Trophoblast cell (in vitro differentiated cells and primary cell): ENCODE measurements around the gene LCLAT1.
"Not testable (repeated sequence)": the region's sequence is repeated elsewhere in the genome, so short reads cannot be mapped to it uniquely, and the experiment has no call there.

Experiments
- DNase-seq, 2 donors: peaks; one replicate each; pipeline ENCODE4 v3.0.0-alpha.2; 2016
- H2AFZ ChIP-seq: 2 replicates; pipeline ENCODE4 v1.6.1; 2013; ENCODE audit warnings: low read length, moderate library complexity, mild to moderate bottlenecking; ENCODE audit not compliant: insufficient read depth, poor library complexity
- H2AK5ac ChIP-seq: 2 replicates; pipeline ENCODE4 v1.6.1; 2013; ENCODE audit warnings: mild to moderate bottlenecking, low read length
- H2BK120ac ChIP-seq: 2 replicates; pipeline ENCODE4 v1.6.1; 2013; ENCODE audit warnings: low read length, mild to moderate bottlenecking, moderate library complexity; ENCODE audit not compliant: insufficient read depth, poor library complexity
- H2BK12ac ChIP-seq: 2 replicates; pipeline ENCODE4 v1.6.1; 2013; ENCODE audit warnings: mild to moderate bottlenecking, low read length, moderate library complexity
- H2BK5ac ChIP-seq: 2 replicates; pipeline ENCODE4 v1.6.1; 2013; ENCODE audit warnings: low read length, low read depth, moderate library complexity, mild to moderate bottlenecking; ENCODE audit not compliant: poor library complexity
- H3K14ac ChIP-seq: 2 replicates; pipeline ENCODE4 v1.6.1; 2013; ENCODE audit warnings: mild to moderate bottlenecking, low read length
- H3K18ac ChIP-seq: 2 replicates; pipeline ENCODE4 v1.6.1; 2013; ENCODE audit warnings: mild to moderate bottlenecking, low read length
- H3K23ac ChIP-seq: 2 replicates; pipeline ENCODE4 v1.6.1; 2013; ENCODE audit warnings: low read length
- H3K27ac ChIP-seq: 2 replicates; pipeline ENCODE4 v1.5.1; 2013; ENCODE audit warnings: low read depth, mild to moderate bottlenecking, inconsistent platforms, low read length, moderate library complexity
- H3K27me3 ChIP-seq: 2 replicates; pipeline ENCODE4 v1.6.1; 2013; ENCODE audit warnings: inconsistent platforms, mild to moderate bottlenecking, low read length, moderate library complexity; ENCODE audit not compliant: insufficient read depth
- H3K36me3 ChIP-seq, 2 experiments: 1 replicate in 1 of 2; 2 replicates in 1 of 2; pipeline ENCODE4 v1.6.1; 2013; ENCODE audit warnings: low read length in 2 of 2, mild to moderate bottlenecking in 2 of 2, moderate library complexity in 1 of 2; ENCODE audit not compliant: insufficient read depth in 2 of 2, control insufficient read depth in 1 of 2
- H3K4ac ChIP-seq: 2 replicates; pipeline ENCODE4 v1.6.1; 2013; ENCODE audit warnings: low read depth, mild to moderate bottlenecking, low read length, moderate library complexity
- H3K4me1 ChIP-seq, 2 experiments: 1 replicate in 1 of 2; 2 replicates in 1 of 2; pipeline ENCODE4 v1.6.1; 2013; ENCODE audit warnings: low read length in 2 of 2, mild to moderate bottlenecking in 2 of 2, moderate library complexity in 1 of 2; ENCODE audit not compliant: insufficient read depth in 2 of 2, control insufficient read depth in 1 of 2
- H3K4me2 ChIP-seq: 2 replicates; pipeline ENCODE4 v1.6.1; 2013; ENCODE audit warnings: inconsistent platforms, mild to moderate bottlenecking, low read length, moderate library complexity
- H3K4me3 ChIP-seq: 2 replicates; pipeline ENCODE4 v1.5.1; 2013; ENCODE audit warnings: mild to moderate bottlenecking, low read depth, low read length, inconsistent platforms
- H3K79me1 ChIP-seq: one replicate; pipeline ENCODE4 v1.6.1; 2013; ENCODE audit warnings: low read length
- H3K79me2 ChIP-seq: 2 replicates; pipeline ENCODE4 v1.6.1; 2013; ENCODE audit warnings: low read length, mild to moderate bottlenecking; ENCODE audit not compliant: control insufficient read depth, insufficient read depth, poor library complexity
- H3K9ac ChIP-seq: 2 replicates; pipeline ENCODE4 v1.6.1; 2013; ENCODE audit warnings: mild to moderate bottlenecking, low read length
- H3K9me3 ChIP-seq: 2 replicates; pipeline ENCODE4 v1.6.1; 2013; ENCODE audit warnings: low read depth, mild to moderate bottlenecking, control low read depth, inconsistent platforms, low read length; ENCODE audit not compliant: insufficient read depth
- H4K12ac ChIP-seq: 2 replicates; pipeline ENCODE4 v1.6.1; 2013; ENCODE audit warnings: low read depth, mild to moderate bottlenecking, low read length, moderate library complexity
- H4K8ac ChIP-seq: 2 replicates; pipeline ENCODE4 v1.6.1; 2013; ENCODE audit warnings: low read depth, mild to moderate bottlenecking, low read length, moderate library complexity
- H4K91ac ChIP-seq: one replicate; pipeline ENCODE4 v1.6.1; 2013; ENCODE audit warnings: low read depth, mild to moderate bottlenecking, low read length, moderate library complexity
- WGBS: extraction: QIAGEN DNeasy Blood & Tissue Kit; methylation state at CpG from one replicate; pipeline ENCODE4 v1.1.7; 2013; ENCODE audit warnings: missing lambda C conversion rate; ENCODE audit not compliant: insufficient read length, insufficient coverage; ENCODE audit errors: extremely low coverage; 5-methylcytosine and 5-hydroxymethylcytosine counted together

Gene LCLAT1

DNA sequence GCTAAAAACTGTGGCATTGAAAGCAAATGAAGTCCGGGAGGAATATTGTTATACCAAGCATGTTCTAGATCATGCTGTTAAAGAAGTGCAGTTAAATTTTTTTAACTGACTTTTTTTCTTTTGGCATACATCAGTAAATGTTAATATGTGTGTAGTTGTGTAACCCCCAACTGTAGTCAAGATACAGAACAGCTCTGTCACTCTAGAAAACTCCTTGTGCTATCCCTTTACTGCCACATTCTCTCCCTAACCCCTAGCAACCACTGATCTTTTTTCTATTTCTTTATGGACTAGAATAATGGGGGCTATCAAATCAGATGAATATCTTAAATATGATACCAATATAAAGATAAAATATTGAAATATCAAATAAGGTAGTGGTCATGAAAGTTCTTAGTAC is 46.4 kb downstream of the LCLAT1 start:
- Histone ChIP-seq H3K36me3 (no peaks in the 10 kb centered on the region), H3K23ac (no peak overlapping the region), H3K4me1 (no peaks in the 10 kb centered on the region), H2BK5ac (no peak overlapping the region), H3K79me2 (no peaks in the 10 kb centered on the region), H4K8ac (no peak overlapping the region), H3K4ac (no peak overlapping the region), H3K14ac (no peak overlapping the region), H2AFZ (no peak overlapping the region), H4K91ac (no peak overlapping the region), H3K9me3 (no peaks in the 10 kb centered on the region), H3K18ac (no peak overlapping the region), H3K4me3 (no peak overlapping the region), H2AK5ac (no peak overlapping the region), H3K4me2 (no peak overlapping the region), H2BK12ac (no peak overlapping the region), H3K9ac (no peak overlapping the region), H4K12ac (no peak overlapping the region), H3K27me3 (no peaks in the 10 kb centered on the region), H3K27ac (no peak overlapping the region), H2BK120ac (no peak overlapping the region), H3K79me1 (peaks cover 2% of the 10 kb centered on the region)
- no CpG with 5 or more reads among the region's 1 CpG for WGBS
- no peak for DNase-seq

DNA sequence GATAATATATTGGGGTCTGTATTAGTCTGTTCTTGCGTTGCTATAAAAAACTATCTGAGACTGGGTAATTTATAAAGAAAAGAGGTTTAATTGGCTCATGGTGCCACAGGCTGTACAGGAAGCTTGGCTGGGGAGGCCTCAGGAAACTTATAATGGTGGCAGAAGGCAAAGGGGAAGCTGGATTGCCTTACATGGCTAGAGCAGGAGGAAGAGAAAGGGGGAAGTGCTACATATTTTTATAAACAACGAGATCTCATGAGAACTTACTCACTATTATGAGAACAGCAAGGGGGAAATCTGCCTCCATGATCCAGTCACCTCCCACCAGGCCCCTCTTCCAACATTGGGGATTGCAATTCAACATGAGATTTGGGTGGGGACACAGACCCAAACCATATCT is 48.9 kb downstream of the LCLAT1 start:
- H3K23ac ChIP-seq, H3K9me3 ChIP-seq, H3K4me3 ChIP-seq, H4K12ac ChIP-seq, H3K27me3 ChIP-seq, H2BK5ac ChIP-seq, H3K27ac ChIP-seq, H2BK120ac ChIP-seq, H3K14ac ChIP-seq, H3K4me1 ChIP-seq, DNase-seq, H3K79me1 ChIP-seq, H3K18ac ChIP-seq, H3K79me2 ChIP-seq, H2AK5ac ChIP-seq, H3K4me2 ChIP-seq, H3K36me3 ChIP-seq, H4K8ac ChIP-seq, H4K91ac ChIP-seq, H3K9ac ChIP-seq, H3K4ac ChIP-seq, H2AFZ ChIP-seq: not testable (repeated sequence)
- H2BK12ac ChIP-seq, result peak overlapping the region; percentile 59
- no CpG with 5 or more reads among the region's 2 CpGs for WGBS

DNA sequence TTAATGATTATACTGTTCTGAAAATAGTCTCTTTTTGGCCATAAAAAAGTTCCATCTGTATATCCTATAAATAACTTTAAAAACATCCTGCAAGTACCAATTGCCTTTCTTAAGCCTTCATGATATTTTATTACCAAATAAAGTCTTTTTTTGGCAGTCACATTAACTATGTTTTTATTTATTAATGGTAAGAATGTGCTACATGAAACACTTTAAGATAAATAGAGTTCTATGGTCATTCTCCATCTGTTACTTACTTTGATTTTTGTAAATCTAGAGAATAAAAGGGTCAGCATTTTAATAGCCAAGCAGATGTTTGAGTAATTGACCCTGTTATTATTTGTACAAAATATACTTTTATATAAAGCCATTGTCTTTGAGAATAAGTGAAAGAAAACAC is 52.6 kb downstream of the LCLAT1 start:
- no peak overlapping the region for H4K12ac ChIP-seq
- H3K4ac ChIP-seq, result no peak overlapping the region
- H3K79me1 ChIP-seq, result peaks cover 5% of the 10 kb centered on the region
- no peak overlapping the region for H3K14ac ChIP-seq
- peaks cover 0 to 6% of the 10 kb centered on the region in 2 experiments for H3K4me1 ChIP-seq
- H3K4me2 ChIP-seq, result no peak overlapping the region
- H3K4me3 ChIP-seq, result no peak overlapping the region
- H2BK5ac ChIP-seq, result no peak overlapping the region
- H4K8ac ChIP-seq, result no peak overlapping the region
- no peak overlapping the region for H3K27ac ChIP-seq
- H2BK120ac ChIP-seq, result no peak overlapping the region
- H3K9me3 ChIP-seq, result peaks cover 1% of the 10 kb centered on the region
- no peak for DNase-seq
- H3K36me3 ChIP-seq, result peaks cover 2 to 4% of the 10 kb centered on the region in 2 experiments
- H4K91ac ChIP-seq, result no peak overlapping the region
- H2AFZ ChIP-seq, result no peak overlapping the region
- no peak overlapping the region for H3K9ac ChIP-seq
- H3K79me2 ChIP-seq, result no peaks in the 10 kb centered on the region
- H3K23ac ChIP-seq, result no peak overlapping the region
- no peak overlapping the region for H3K18ac ChIP-seq
- H2AK5ac ChIP-seq, result no peak overlapping the region
- no peaks in the 10 kb centered on the region for H3K27me3 ChIP-seq
- H2BK12ac ChIP-seq, result no peak overlapping the region

DNA sequence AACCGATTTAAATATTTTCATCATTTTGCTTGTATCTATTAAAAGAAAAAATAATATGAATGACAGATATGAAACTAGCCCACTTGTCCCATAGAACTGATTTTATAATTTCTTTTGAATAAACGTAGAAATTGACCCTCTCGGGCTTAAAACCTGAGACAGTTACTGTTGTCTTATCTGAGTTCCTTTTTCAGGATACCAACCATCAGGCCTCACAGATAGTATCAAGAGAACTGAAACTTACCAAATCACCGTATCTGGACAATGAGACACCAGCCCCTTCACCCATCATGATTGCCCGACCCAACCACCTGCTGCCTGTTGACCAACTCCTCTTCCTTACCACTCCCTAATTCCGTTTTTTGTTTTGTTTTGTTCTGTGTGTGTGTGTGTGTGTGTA is 53.7 kb downstream of the LCLAT1 start:
- no peak overlapping the region for H2BK120ac ChIP-seq
- no peak overlapping the region for H3K23ac ChIP-seq
- H4K91ac ChIP-seq, result no peak overlapping the region
- H3K4ac ChIP-seq, result no peak overlapping the region
- no peak overlapping the region for H3K9ac ChIP-seq
- H2AK5ac ChIP-seq, result no peak overlapping the region
- peaks cover 1% of the 10 kb centered on the region for H3K9me3 ChIP-seq
- no peak overlapping the region for H3K18ac ChIP-seq
- WGBS, result no CpG with 5 or more reads among the region's 6 CpGs
- H3K36me3 ChIP-seq, result peaks cover 2 to 4% of the 10 kb centered on the region in 2 experiments
- peaks cover 0 to 6% of the 10 kb centered on the region in 2 experiments for H3K4me1 ChIP-seq
- no peak overlapping the region for H3K14ac ChIP-seq
- no peak overlapping the region for H3K27ac ChIP-seq
- H4K8ac ChIP-seq, result no peak overlapping the region
- no peak overlapping the region for H4K12ac ChIP-seq
- H3K79me2 ChIP-seq, result no peaks in the 10 kb centered on the region
- peaks cover 5% of the 10 kb centered on the region for H3K79me1 ChIP-seq
- no peaks in the 10 kb centered on the region for H3K27me3 ChIP-seq
- no peak overlapping the region for H2BK12ac ChIP-seq
- no peak overlapping the region for H3K4me3 ChIP-seq
- H2AFZ ChIP-seq, result no peak overlapping the region
- H3K4me2 ChIP-seq, result no peak overlapping the region
- no peak overlapping the region for H2BK5ac ChIP-seq
- DNase-seq, result no peak

DNA sequence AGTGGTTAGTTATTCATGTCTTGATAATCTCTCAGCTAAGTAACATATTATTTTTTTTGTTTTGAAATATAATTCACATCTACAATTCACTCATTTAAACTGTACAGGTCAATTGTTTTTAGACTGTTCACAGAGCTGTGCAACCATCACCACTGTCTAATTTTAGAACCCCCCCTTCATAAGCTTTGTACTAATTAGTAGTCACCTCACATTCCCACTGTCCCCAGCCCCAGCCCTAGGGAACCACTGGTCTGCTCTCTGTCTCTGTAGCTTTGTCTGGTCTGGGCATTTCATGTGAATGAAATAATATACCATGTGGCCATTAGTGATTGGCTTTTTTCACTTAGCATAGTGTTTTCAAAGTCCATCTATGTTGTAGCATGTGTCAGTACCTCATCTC is 55.3 kb downstream of the LCLAT1 start:
- peaks cover 1% of the 10 kb centered on the region for H3K9me3 ChIP-seq
- no peak overlapping the region for H3K18ac ChIP-seq
- H3K79me1 ChIP-seq, result peaks cover 5% of the 10 kb centered on the region
- H3K36me3 ChIP-seq, result peaks cover 2 to 4% of the 10 kb centered on the region in 2 experiments
- no peak overlapping the region for H3K4ac ChIP-seq
- no peak overlapping the region for H2AFZ ChIP-seq
- no peak overlapping the region for H2BK5ac ChIP-seq
- no peak overlapping the region for H4K8ac ChIP-seq
- no peak overlapping the region for H2AK5ac ChIP-seq
- H3K4me1 ChIP-seq, result peaks cover 0 to 6% of the 10 kb centered on the region in 2 experiments
- no peak overlapping the region for H2BK120ac ChIP-seq
- H4K91ac ChIP-seq, result no peak overlapping the region
- H3K4me3 ChIP-seq, result no peak overlapping the region
- H3K9ac ChIP-seq, result no peak overlapping the region
- no peaks in the 10 kb centered on the region for H3K27me3 ChIP-seq
- H3K27ac ChIP-seq, result no peak overlapping the region
- H3K4me2 ChIP-seq, result no peak overlapping the region
- no peaks in the 10 kb centered on the region for H3K79me2 ChIP-seq
- H2BK12ac ChIP-seq, result no peak overlapping the region
- DNase-seq, result no peak
- no peak overlapping the region for H4K12ac ChIP-seq
- no peak overlapping the region for H3K23ac ChIP-seq
- no peak overlapping the region for H3K14ac ChIP-seq
